ENCODE data around the gene PUS3.
A peak's percentile ranks its signal among the peaks of the same experiment; 100 is the strongest.

PUS3 gene

GRCh38 chr11:125932301-125932700 is 29.3 kb upstream of the PUS3 start:
- H3K36me3 ChIP-seq: no peaks in the 10 kb centered on the region
- peak in 1 of 2 donors; percentile 54 for DNase-seq
- H3K4me1 ChIP-seq: no peaks in the 10 kb centered on the region
- intact Hi-C loops (cut with DNase I; ENCODE audit: low total_unique reads): loop anchor here (5.0 kb wide), 1 partner anchor 255 kb away; no protein-coding TSS in a partner anchor
- peaks cover 0 to 27% of the 10 kb centered on the region in 2 donors for H3K27me3 ChIP-seq
- no peak for TF ChIP-seq CTCF (IDR thresholded peaks at IDR 0.05)
- no peak overlapping the region for H3K27ac ChIP-seq
- H3K4me3 ChIP-seq: no peak overlapping the region
- no peaks in the 10 kb centered on the region for H3K9me3 ChIP-seq

- no peak overlapping the region for H3K27ac ChIP-seq
- H3K9me3 ChIP-seq: no peaks in the 10 kb centered on the region
- TF ChIP-seq CTCF (IDR thresholded peaks at IDR 0.05): no peak
- intact Hi-C loops (cut with DNase I; ENCODE audit: low total_unique reads): loop anchor here (5.0 kb wide), 1 partner anchor 256 kb away; no protein-coding TSS in a partner anchor
- H3K4me1 ChIP-seq: no peaks in the 10 kb centered on the region
- no peak overlapping the region for H3K4me3 ChIP-seq
- DNase-seq: peak in 1 of 2 donors; percentile 16
- H3K27me3 ChIP-seq: peaks cover 0 to 27% of the 10 kb centered on the region in 2 donors
- no peaks in the 10 kb centered on the region for H3K36me3 ChIP-seq
Observed at GRCh38 chr11:125931668-125932067, 28.7 kb upstream of the PUS3 start.

- no peak overlapping the region for H3K27ac ChIP-seq
- intact Hi-C loops (cut with DNase I; ENCODE audit: low total_unique reads): loop anchor here (5.0 kb wide), 1 partner anchor 256 kb away; no protein-coding TSS in a partner anchor
Observed at GRCh38 chr11:125931116-125931515, 28.1 kb upstream of the PUS3 start.

GRCh38 chr11:125930076-125930450 is 27.1 kb upstream of the PUS3 start:
- no peaks in the 10 kb centered on the region for H3K9me3 ChIP-seq
- no peak for TF ChIP-seq CTCF (IDR thresholded peaks at IDR 0.05)
- intact Hi-C loops (cut with DNase I; ENCODE audit: low total_unique reads): loop anchor here (5.0 kb wide), 1 partner anchor 257 kb away; no protein-coding TSS in a partner anchor

More at GRCh38 chr11:125931116-125931515, 28.1 kb upstream of the PUS3 start:
- no peaks in the 10 kb centered on the region for H3K4me1 ChIP-seq
- DNase-seq: peak in 1 of 2 donors; percentile 11
- peaks cover 0 to 27% of the 10 kb centered on the region in 2 donors for H3K27me3 ChIP-seq
- no peaks in the 10 kb centered on the region for H3K9me3 ChIP-seq
- no peaks in the 10 kb centered on the region for H3K36me3 ChIP-seq
- no peak overlapping the region for H3K4me3 ChIP-seq
- TF ChIP-seq CTCF (IDR thresholded peaks at IDR 0.05): no peak

GRCh38 chr11:125929445-125930075 is 26.6 kb upstream of the PUS3 start:
- no peak for TF ChIP-seq CTCF (IDR thresholded peaks at IDR 0.05)
- H3K27ac ChIP-seq: no peak overlapping the region
- no peak for DNase-seq
- H3K27me3 ChIP-seq: peaks cover 0 to 27% of the 10 kb centered on the region in 2 donors
- intact Hi-C loops (cut with DNase I; ENCODE audit: low total_unique reads): loop anchor here (5.0 kb wide), 1 partner anchor 258 kb away; no protein-coding TSS in a partner anchor
- no peaks in the 10 kb centered on the region for H3K9me3 ChIP-seq
- H3K4me3 ChIP-seq: no peak overlapping the region
- no peaks in the 10 kb centered on the region for H3K36me3 ChIP-seq
- H3K4me1 ChIP-seq: no peaks in the 10 kb centered on the region

More at GRCh38 chr11:125930076-125930450, 27.1 kb upstream of the PUS3 start:
- Histone ChIP-seq H3K4me1 (no peaks in the 10 kb centered on the region), H3K27me3 (peaks cover 0 to 27% of the 10 kb centered on the region in 2 donors), H3K36me3 (no peaks in the 10 kb centered on the region), H3K27ac (no peak overlapping the region), H3K4me3 (no peak overlapping the region)
- no peak for DNase-seq

Measured in tibial artery (tissue), 4 donors.